Measurements from ENCODE around the gene PRPF8.

- TF ChIP-seq CTCF (IDR thresholded peaks at IDR 0.05; ENCODE audit: borderline replicate concordance, extremely low read depth, low read length, poor library complexity, severe bottlenecking), result no peak
- TF ChIP-seq EZH2 (IDR thresholded peaks at IDR 0.05; ENCODE audit: borderline replicate concordance, low read depth, low read length, severe bottlenecking), result no peak
Observed at GRCh38 chr17:1676401-1676800, 8.3 kb downstream of the PRPF8 start.

Data from DND-41 (cell line).